ENCODE data around the gene CMSS1.

GRCh38 chr3:100044369-100044768 lies 226.7 kb downstream of the CMSS1 start:
- TF ChIP-seq POLR2AphosphoS5 (IDR thresholded peaks at IDR 0.05; ENCODE audit: low read depth, low read length) (no peak), POLR2A (IDR thresholded peaks at IDR 0.05; ENCODE audit: low read depth, low read length) (no peak), TAF1 (IDR thresholded peaks at IDR 0.05; ENCODE audit: borderline replicate concordance, low read depth, low read length) (no peak)
